HEK293T (cell line): Measurements from ENCODE around the gene NDUFB3.

Source experiments
- ELF4 ChIP-seq: fragments of 450-650 bp; IDR thresholded peaks from 2 replicates; pipeline ENCODE4 v1.6.1; 2017; ENCODE audit warnings: antibody characterized with exemption
- FOXA1 ChIP-seq: fragments of 450-650 bp; IDR thresholded peaks from 2 replicates; pipeline ENCODE4 v1.6.1; 2016; ENCODE audit warnings: mild to moderate bottlenecking
- SP1 ChIP-seq: fragments of 450-650 bp; IDR thresholded peaks from 2 replicates; pipeline ENCODE4 v1.6.1; 2017
- TARDBP ChIP-seq: fragments of 450-650 bp; IDR thresholded peaks from 2 replicates; pipeline ENCODE4 v1.6.1; 2016
- ZNF384 ChIP-seq: fragments of 450-650 bp; IDR thresholded peaks from 2 replicates; pipeline ENCODE4 v1.6.1; 2016

DNA sequence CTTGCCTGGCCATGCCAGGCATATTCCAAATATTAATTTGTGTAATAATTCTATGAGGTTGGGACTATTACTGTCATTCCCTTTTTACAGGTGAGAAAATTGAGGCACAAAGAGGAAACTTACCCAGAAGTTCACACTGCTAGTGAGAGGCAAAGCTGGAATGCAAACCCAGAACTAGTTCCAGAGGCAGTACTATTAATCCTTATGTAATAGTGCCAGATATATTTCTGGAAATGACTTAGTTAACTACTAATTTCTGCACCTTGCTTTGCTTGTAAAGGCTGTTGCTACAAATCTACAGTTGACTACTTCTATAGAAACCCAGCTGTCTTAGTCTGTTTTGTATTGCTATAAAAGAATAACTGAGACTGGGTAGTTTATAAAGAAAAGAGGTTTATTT is 38.8 kb downstream of the NDUFB3 start:
- no peak for TF ChIP-seq FOXA1
- no peak for TF ChIP-seq SP1
- no peak for TF ChIP-seq ELF4
- no peak for TF ChIP-seq TARDBP
- no peak for TF ChIP-seq ZNF384
